ENCODE measurements around the gene CRLF2. TPM values are rescaled to one million over a fixed set of nuclear protein-coding genes. Genes with fewer than 3 reads are reported as not detected.
"Not testable (repeated sequence)": the region's sequence is repeated elsewhere in the genome, so short reads cannot be mapped to it uniquely, and the experiment has no call there.

The CRLF2 gene
- total RNA-seq, 1 experiment from 2014 or later = not detected

GRCh38 chrX:1244164-1245076 is 32.0 kb upstream of the CRLF2 start:
- no peak for DNase-seq (ENCODE audit: unreplicated experiment)
- H3K27ac Mint-ChIP-seq (ENCODE audit: low read depth, unreplicated experiment) = no peak overlapping the region
- no TSS peak for BruUV-seq (replicated peaks)
- H3K27me3 Mint-ChIP-seq (ENCODE audit: insufficient read depth, unreplicated experiment) = no peaks in the 10 kb centered on the region
- H3K36me3 Mint-ChIP-seq (ENCODE audit: insufficient read depth, unreplicated experiment) = no peaks in the 10 kb centered on the region
- ChIA-PET CTCF (no interaction called here), POLR2A (no interaction called here)
- H3K4me3 Mint-ChIP-seq (ENCODE audit: unreplicated experiment) = no peak overlapping the region
- H3K9me3 Mint-ChIP-seq (ENCODE audit: unreplicated experiment) = no peaks in the 10 kb centered on the region
- no peaks in the 10 kb centered on the region for H3K4me1 Mint-ChIP-seq (ENCODE audit: insufficient read depth, unreplicated experiment)
- peak; percentile 6 for TF ChIP-seq CTCF (IDR thresholded peaks at IDR 0.05; ENCODE audit: unreplicated experiment)
- intact Hi-C loops (cut with micrococcal nuclease) = loop anchor here (5.0 to 10.0 kb wide), 2 partner anchors 150 to 338 kb away; partner anchors contain the start of gene SLC25A6

- Mint-ChIP-seq H3K27ac (ENCODE audit: low read depth, unreplicated experiment) (no peak overlapping the region), H3K4me1 (ENCODE audit: insufficient read depth, unreplicated experiment) (no peaks in the 10 kb centered on the region), H3K9me3 (ENCODE audit: unreplicated experiment) (no peaks in the 10 kb centered on the region), H3K36me3 (ENCODE audit: insufficient read depth, unreplicated experiment) (no peaks in the 10 kb centered on the region), H3K27me3 (ENCODE audit: insufficient read depth, unreplicated experiment) (no peaks in the 10 kb centered on the region), H3K4me3 (ENCODE audit: unreplicated experiment) (no peak overlapping the region)
- intact Hi-C loops (cut with micrococcal nuclease) = loop anchor here (10.0 kb wide), 1 partner anchor 152 kb away; the partner anchor contains the start of gene SLC25A6
- CTCF ChIA-PET = no interaction called here
- no peak for TF ChIP-seq CTCF (IDR thresholded peaks at IDR 0.05; ENCODE audit: unreplicated experiment)
- peak; percentile 29 for DNase-seq (ENCODE audit: unreplicated experiment)
- no TSS peak for BruUV-seq (replicated peaks)
- POLR2A ChIA-PET = no interaction called here
Measured at GRCh38 chrX:1242891-1243402, 30.5 kb upstream of the CRLF2 start.

GRCh38 chrX:1240551-1240950 is 28.1 kb upstream of the CRLF2 start:
- intact Hi-C loops (cut with micrococcal nuclease) = loop anchor here (10.0 kb wide), 1 partner anchor 154 kb away; the partner anchor contains the start of gene SLC25A6
- H3K4me1 Mint-ChIP-seq (ENCODE audit: insufficient read depth, unreplicated experiment); H3K36me3 Mint-ChIP-seq (ENCODE audit: insufficient read depth, unreplicated experiment); H3K27me3 Mint-ChIP-seq (ENCODE audit: insufficient read depth, unreplicated experiment); BruUV-seq (replicated peaks); H3K27ac Mint-ChIP-seq (ENCODE audit: low read depth, unreplicated experiment); H3K4me3 Mint-ChIP-seq (ENCODE audit: unreplicated experiment); POLR2A ChIA-PET; H3K9me3 Mint-ChIP-seq (ENCODE audit: unreplicated experiment); DNase-seq (ENCODE audit: unreplicated experiment); CTCF ChIA-PET: not testable (repeated sequence)

- no peaks in the 10 kb centered on the region for H3K4me1 Mint-ChIP-seq (ENCODE audit: insufficient read depth, unreplicated experiment)
- no peaks in the 10 kb centered on the region for H3K9me3 Mint-ChIP-seq (ENCODE audit: unreplicated experiment)
- CTCF ChIA-PET = no interaction called here
- no peak for DNase-seq (ENCODE audit: unreplicated experiment)
- intact Hi-C loops (cut with micrococcal nuclease) = loop anchor here (10.0 kb wide), 1 partner anchor 155 kb away; the partner anchor contains the start of gene SLC25A6
- no peak overlapping the region for H3K4me3 Mint-ChIP-seq (ENCODE audit: unreplicated experiment)
- POLR2A ChIA-PET = no interaction called here
- no peak overlapping the region for H3K27ac Mint-ChIP-seq (ENCODE audit: low read depth, unreplicated experiment)
- TF ChIP-seq CTCF (IDR thresholded peaks at IDR 0.05; ENCODE audit: unreplicated experiment) = no peak
- no TSS peak for BruUV-seq (replicated peaks)
- H3K36me3 Mint-ChIP-seq (ENCODE audit: insufficient read depth, unreplicated experiment) = no peaks in the 10 kb centered on the region
- H3K27me3 Mint-ChIP-seq (ENCODE audit: insufficient read depth, unreplicated experiment) = no peaks in the 10 kb centered on the region
Measured at GRCh38 chrX:1239681-1240142, 27.3 kb upstream of the CRLF2 start.

All from MCF 10A (cell line).